ENCODE results near the gene STT3B. TPM values are rescaled to one million over a fixed set of nuclear protein-coding genes. Genes with fewer than 3 reads are reported as not detected.

The STT3B gene
- total RNA-seq, 4 donors from 2014 or later: 69.5 to 97.0 (median 78.4) TPM

DNA sequence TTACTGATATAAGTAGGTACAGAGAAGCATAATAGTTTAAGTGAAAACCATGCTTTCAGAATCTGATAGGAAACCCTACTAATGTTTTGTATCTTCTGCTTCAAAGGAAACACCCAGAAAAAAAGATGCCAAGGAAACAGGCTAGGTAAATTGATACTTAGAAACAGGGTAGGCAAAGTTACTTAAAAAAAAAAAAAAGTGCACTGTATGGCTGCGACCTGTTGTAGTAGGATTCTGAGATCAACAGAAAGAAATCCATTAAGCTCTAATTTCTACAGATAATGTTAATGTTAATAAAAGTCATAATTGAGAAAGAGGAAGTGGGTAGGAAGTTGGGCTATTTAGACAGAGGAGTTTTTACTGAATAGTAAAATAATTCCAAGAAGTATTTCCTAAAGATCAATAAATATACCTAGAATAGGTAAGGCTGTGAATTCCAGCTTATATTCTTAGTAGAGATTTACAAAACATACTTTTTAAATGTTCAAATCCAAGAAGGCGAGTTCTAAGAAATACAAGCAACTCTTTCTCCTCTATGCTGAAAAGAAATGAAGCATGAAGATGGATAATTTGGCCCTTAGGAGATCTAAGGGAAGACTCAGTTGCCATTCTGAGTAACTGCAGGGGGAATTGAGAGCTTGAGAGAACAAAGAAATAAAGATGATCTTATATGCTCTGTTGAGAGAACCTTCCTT is 24.1 kb upstream of the STT3B start:
- WGBS: 89% methylated on average over 2 of the region's 2 CpGs
- no peak for DNase-seq (ENCODE audit: low spot score in 2 of 2)
- no peaks in the 10 kb centered on the region for H3K4me1 ChIP-seq
- H3K36me3 ChIP-seq: no peaks in the 10 kb centered on the region
- TF ChIP-seq POLR2AphosphoS5 (IDR thresholded peaks at IDR 0.05): no peak
- no peaks in the 10 kb centered on the region for H3K9me3 ChIP-seq
- H3K27ac ChIP-seq: no peak overlapping the region
- H3K4me3 ChIP-seq: no peak overlapping the region
- no peaks in the 10 kb centered on the region for H3K27me3 ChIP-seq

- no peaks in the 10 kb centered on the region for H3K4me1 ChIP-seq
- WGBS: 86% methylated on average over 1 of the region's 1 CpG
- no peaks in the 10 kb centered on the region for H3K27me3 ChIP-seq
- no peak overlapping the region for H3K4me3 ChIP-seq
- no peak overlapping the region for H3K27ac ChIP-seq
- H3K36me3 ChIP-seq: no peaks in the 10 kb centered on the region
- no peaks in the 10 kb centered on the region for H3K9me3 ChIP-seq
- TF ChIP-seq POLR2A (IDR thresholded peaks at IDR 0.05) (no peak), POLR2AphosphoS5 (IDR thresholded peaks at IDR 0.05) (no peak), EP300 (IDR thresholded peaks at IDR 0.05) (no peak)
- TF ChIP-seq, protein P1, sequence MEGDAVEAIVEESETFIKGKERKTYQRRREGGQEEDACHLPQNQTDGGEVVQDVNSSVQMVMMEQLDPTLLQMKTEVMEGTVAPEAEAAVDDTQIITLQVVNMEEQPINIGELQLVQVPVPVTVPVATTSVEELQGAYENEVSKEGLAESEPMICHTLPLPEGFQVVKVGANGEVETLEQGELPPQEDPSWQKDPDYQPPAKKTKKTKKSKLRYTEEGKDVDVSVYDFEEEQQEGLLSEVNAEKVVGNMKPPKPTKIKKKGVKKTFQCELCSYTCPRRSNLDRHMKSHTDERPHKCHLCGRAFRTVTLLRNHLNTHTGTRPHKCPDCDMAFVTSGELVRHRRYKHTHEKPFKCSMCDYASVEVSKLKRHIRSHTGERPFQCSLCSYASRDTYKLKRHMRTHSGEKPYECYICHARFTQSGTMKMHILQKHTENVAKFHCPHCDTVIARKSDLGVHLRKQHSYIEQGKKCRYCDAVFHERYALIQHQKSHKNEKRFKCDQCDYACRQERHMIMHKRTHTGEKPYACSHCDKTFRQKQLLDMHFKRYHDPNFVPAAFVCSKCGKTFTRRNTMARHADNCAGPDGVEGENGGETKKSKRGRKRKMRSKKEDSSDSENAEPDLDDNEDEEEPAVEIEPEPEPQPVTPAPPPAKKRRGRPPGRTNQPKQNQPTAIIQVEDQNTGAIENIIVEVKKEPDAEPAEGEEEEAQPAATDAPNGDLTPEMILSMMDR (IDR thresholded peaks at IDR 0.05): no peak
- no peak for DNase-seq (ENCODE audit: low spot score in 2 of 2)
These were observed 23.5 kb upstream of the STT3B start for GRCh38 chr3:31509147-31509728.

DNA sequence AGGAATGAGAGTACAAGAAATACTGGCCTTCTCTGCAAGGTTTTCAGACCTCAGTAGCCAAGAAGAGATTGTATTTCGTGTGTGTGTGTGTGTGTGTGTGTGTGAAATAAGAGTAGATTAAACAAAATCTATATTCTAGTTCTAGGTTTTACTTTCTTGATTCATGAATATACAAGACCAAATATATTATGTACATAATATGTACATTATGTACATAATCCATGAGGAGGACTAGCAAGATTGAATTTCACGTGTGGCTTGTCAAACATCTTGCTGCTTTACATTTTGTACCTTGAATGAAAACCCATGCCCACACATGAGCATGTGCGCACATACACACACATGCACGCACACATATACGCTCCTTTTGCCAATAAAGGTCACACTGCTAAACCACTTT is 18.2 kb upstream of the STT3B start:
- WGBS: 90% methylated on average over 5 of the region's 5 CpGs
- DNase-seq (ENCODE audit: low spot score in 2 of 2): no peak
- no peak overlapping the region for H3K27ac ChIP-seq
- no peaks in the 10 kb centered on the region for H3K36me3 ChIP-seq
- H3K4me3 ChIP-seq: no peak overlapping the region
- TF ChIP-seq, protein P1 (IDR thresholded peaks at IDR 0.05): no peak
- TF ChIP-seq POLR2AphosphoS5 (IDR thresholded peaks at IDR 0.05): no peak
- no peak for TF ChIP-seq POLR2A (IDR thresholded peaks at IDR 0.05)
- no peak for TF ChIP-seq EP300 (IDR thresholded peaks at IDR 0.05)
- no peaks in the 10 kb centered on the region for H3K9me3 ChIP-seq
- no peaks in the 10 kb centered on the region for H3K27me3 ChIP-seq
- H3K4me1 ChIP-seq: no peaks in the 10 kb centered on the region

DNA sequence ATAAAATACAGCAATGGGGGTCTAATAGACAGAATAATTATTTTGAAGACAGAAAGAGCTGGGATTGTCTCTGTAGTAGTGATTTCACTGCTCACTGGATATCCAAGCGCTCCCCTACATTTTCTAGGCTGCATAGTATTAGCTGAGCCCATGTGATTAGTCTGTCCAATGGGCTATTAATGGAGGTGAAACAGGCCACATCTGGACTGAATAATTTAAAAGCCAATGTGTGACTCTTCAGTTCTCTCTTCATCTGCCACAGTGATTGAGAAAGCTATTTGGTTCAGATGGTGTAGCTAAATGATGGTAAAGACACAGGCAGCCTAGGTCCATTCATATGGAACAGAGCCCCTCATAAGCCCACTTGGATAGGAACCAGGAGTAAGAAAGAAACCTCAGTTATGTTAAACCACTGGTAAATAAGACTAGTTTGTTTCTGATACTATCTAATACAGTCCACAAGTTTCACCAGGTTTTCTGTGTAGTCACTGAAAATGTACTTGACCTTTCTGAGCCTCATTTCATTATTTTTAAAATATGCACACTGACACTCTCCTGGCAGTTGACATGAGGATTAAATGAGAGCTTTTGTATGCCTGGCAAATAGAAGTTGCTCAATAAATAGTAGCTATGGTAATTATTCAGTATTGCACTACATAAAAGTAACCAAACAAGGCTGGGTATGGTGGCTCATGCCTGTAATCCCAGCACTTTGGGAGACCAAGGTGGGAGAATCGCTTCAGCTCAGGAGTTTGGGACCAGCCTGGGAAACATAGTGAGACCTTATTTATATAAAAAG is 17.0 kb upstream of the STT3B start:
- H3K4me3 ChIP-seq: no peak overlapping the region
- no peak for DNase-seq (ENCODE audit: low spot score in 2 of 2)
- H3K27ac ChIP-seq: no peak overlapping the region
- H3K4me1 ChIP-seq: no peaks in the 10 kb centered on the region
- no peaks in the 10 kb centered on the region for H3K27me3 ChIP-seq
- TF ChIP-seq EP300 (IDR thresholded peaks at IDR 0.05) (no peak), POLR2AphosphoS5 (IDR thresholded peaks at IDR 0.05) (no peak)
- no peaks in the 10 kb centered on the region for H3K9me3 ChIP-seq
- WGBS: 92% methylated on average over 2 of the region's 2 CpGs
- H3K36me3 ChIP-seq: no peaks in the 10 kb centered on the region

- Histone ChIP-seq H3K27ac (no peak overlapping the region), H3K4me1 (no peaks in the 10 kb centered on the region), H3K36me3 (no peaks in the 10 kb centered on the region), H3K9me3 (no peaks in the 10 kb centered on the region), H3K4me3 (no peak overlapping the region), H3K27me3 (no peaks in the 10 kb centered on the region)
- no peak for TF ChIP-seq POLR2AphosphoS5 (IDR thresholded peaks at IDR 0.05)
- TF ChIP-seq, protein P1 (IDR thresholded peaks at IDR 0.05): no peak
- no peak for TF ChIP-seq EP300 (IDR thresholded peaks at IDR 0.05)
- TF ChIP-seq POLR2A (IDR thresholded peaks at IDR 0.05): no peak
- 88% methylated on average over 3 of the region's 3 CpGs for WGBS
- DNase-seq (ENCODE audit: low spot score in 2 of 2): no peak
These were observed 16.0 kb upstream of the STT3B start for GRCh38 chr3:31516757-31517156.

GRCh38 chr3:31521468-31521867 is 11.3 kb upstream of the STT3B start:
- no peak for DNase-seq (ENCODE audit: low spot score in 2 of 2)
- H3K27ac ChIP-seq: no peak overlapping the region
- H3K36me3 ChIP-seq: no peaks in the 10 kb centered on the region
- no peaks in the 10 kb centered on the region for H3K27me3 ChIP-seq
- WGBS: 100% methylated on average over 1 of the region's 2 CpGs
- no peak overlapping the region for H3K4me3 ChIP-seq
- H3K9me3 ChIP-seq: no peaks in the 10 kb centered on the region
- TF ChIP-seq POLR2A (IDR thresholded peaks at IDR 0.05): no peak
- TF ChIP-seq, protein P1 (IDR thresholded peaks at IDR 0.05): no peak
- no peak for TF ChIP-seq POLR2AphosphoS5 (IDR thresholded peaks at IDR 0.05)
- TF ChIP-seq EP300 (IDR thresholded peaks at IDR 0.05): no peak
- no peaks in the 10 kb centered on the region for H3K4me1 ChIP-seq

Data from suprapubic skin (tissue), 4 donors.